Measurements from ENCODE around the gene TIAM2. TPM values are rescaled to one million over a fixed set of nuclear protein-coding genes. Genes with fewer than 3 reads are reported as not detected.

Gene TIAM2
- total RNA-seq, 1 donor from 2014 or later, result 18.1 TPM

DNA sequence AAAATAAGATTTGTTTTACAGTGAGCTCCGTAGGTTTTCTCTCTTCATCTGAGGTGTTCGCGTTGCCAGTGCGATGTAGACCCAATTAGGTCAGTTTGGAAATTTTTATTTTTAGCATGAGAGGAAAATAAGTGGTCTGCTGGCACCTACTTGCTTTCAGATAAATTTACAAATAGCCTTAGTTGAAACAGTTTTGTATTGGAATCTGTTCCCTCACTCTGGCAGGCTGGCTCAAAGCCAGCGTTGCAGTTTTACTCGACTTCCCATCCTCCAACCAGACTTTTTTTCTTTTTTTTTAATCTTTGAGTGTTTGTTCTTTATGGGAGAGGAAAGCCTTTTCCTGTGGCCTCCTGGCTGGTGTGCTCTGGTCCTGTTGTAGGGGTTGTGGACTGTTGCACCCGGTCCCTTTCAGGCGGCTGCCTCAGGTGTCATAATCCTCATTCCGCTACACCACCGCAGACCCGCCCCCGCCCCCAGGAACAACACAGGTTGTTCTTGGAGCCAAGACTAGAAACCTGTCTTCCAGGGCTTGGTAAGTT is 46.7 kb downstream of the TIAM2 start:
- DNase-seq (ENCODE audit: low spot score in 2 of 2, unreplicated experiment in 2 of 2), result no peak
- TF ChIP-seq, protein P1, sequence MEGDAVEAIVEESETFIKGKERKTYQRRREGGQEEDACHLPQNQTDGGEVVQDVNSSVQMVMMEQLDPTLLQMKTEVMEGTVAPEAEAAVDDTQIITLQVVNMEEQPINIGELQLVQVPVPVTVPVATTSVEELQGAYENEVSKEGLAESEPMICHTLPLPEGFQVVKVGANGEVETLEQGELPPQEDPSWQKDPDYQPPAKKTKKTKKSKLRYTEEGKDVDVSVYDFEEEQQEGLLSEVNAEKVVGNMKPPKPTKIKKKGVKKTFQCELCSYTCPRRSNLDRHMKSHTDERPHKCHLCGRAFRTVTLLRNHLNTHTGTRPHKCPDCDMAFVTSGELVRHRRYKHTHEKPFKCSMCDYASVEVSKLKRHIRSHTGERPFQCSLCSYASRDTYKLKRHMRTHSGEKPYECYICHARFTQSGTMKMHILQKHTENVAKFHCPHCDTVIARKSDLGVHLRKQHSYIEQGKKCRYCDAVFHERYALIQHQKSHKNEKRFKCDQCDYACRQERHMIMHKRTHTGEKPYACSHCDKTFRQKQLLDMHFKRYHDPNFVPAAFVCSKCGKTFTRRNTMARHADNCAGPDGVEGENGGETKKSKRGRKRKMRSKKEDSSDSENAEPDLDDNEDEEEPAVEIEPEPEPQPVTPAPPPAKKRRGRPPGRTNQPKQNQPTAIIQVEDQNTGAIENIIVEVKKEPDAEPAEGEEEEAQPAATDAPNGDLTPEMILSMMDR (IDR thresholded peaks at IDR 0.05; ENCODE audit: unreplicated experiment), result no peak
- no peaks in the 10 kb centered on the region for H3K9me3 Mint-ChIP-seq
- no peak overlapping the region for H3K4me3 Mint-ChIP-seq
- H3K4me1 Mint-ChIP-seq, result peaks cover 12% of the 10 kb centered on the region
- H3K27ac Mint-ChIP-seq, result peak overlapping the region; percentile 11
- no peaks in the 10 kb centered on the region for H3K27me3 Mint-ChIP-seq (ENCODE audit: low read depth)
- H3K36me3 Mint-ChIP-seq, result no peaks in the 10 kb centered on the region

DNA sequence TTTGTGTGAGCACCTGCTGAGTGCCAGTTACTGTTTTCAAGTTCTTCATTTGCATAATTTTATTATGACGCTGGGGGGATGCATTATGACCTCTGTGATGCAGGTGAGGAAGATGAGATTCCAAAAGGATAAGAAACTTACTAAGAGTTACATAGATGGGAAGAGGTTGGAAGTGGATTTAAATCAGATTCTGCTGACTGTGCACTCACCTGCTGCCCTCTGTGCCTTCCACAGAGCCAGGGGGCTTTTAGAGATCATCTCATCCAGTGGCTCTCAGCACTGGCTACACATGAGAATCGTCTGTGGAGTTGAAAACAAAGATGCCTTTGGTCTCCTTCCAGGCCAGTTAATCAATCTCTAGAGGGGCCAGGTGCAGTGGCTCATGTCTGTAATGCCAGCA is 47.9 kb downstream of the TIAM2 start:
- Mint-ChIP-seq H3K27ac (no peak overlapping the region), H3K9me3 (no peaks in the 10 kb centered on the region), H3K36me3 (no peaks in the 10 kb centered on the region), H3K27me3 (ENCODE audit: low read depth) (no peaks in the 10 kb centered on the region), H3K4me3 (no peak overlapping the region), H3K4me1 (peaks cover 12% of the 10 kb centered on the region)
- DNase-seq (ENCODE audit: low spot score in 2 of 2, unreplicated experiment in 2 of 2), result no peak
- TF ChIP-seq, protein P1 (IDR thresholded peaks at IDR 0.05; ENCODE audit: unreplicated experiment), result no peak

DNA sequence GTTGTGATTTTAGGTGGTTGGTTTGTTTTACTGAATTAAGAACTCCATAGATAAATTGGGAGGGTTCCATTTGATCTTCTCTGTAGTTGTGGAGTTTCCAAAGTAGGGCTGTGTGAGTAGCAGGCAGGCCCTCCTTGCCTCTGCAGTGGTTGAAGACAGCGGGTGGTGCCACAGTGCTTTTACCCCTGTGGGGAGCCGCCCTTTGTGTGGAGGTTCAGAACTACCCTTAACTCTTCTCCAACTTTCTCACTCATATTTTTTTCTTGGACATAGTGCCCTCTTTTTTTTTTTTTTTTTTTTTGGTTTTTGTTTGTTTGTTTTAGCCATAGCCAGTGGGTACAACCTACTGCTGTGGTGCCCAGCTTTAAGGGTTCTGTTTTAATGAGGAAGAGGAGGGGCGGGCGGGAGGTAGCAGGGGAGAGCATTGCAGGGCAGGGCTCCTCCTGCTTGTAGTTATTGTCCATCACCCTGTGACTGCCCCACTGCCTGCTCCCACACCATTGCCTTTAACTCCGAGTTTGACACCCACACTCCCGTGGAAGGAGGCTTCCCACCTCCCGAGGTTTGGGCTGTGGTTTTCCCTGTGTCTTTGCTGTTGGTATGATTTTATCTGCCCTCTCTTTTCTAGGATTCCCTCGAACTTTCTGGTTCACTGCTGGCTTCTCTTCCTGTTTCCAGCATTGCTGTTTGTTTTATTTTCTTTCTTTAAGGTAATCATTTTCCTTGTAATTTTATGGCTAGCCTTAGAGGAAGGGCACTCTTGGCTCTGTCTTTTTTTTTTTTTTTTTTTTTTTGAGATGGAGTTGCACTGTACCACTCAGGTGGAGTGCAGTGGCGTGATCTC is 50.7 kb downstream of the TIAM2 start:
- H3K27me3 Mint-ChIP-seq (ENCODE audit: low read depth), result no peaks in the 10 kb centered on the region
- H3K4me1 Mint-ChIP-seq, result peaks cover 12% of the 10 kb centered on the region
- no peak overlapping the region for H3K4me3 Mint-ChIP-seq
- H3K27ac Mint-ChIP-seq, result no peak overlapping the region
- no peaks in the 10 kb centered on the region for H3K36me3 Mint-ChIP-seq
- H3K9me3 Mint-ChIP-seq, result no peaks in the 10 kb centered on the region
- no peak for DNase-seq (ENCODE audit: low spot score in 2 of 2, unreplicated experiment in 2 of 2)
- TF ChIP-seq, protein P1 (IDR thresholded peaks at IDR 0.05; ENCODE audit: unreplicated experiment), result no peak

DNA sequence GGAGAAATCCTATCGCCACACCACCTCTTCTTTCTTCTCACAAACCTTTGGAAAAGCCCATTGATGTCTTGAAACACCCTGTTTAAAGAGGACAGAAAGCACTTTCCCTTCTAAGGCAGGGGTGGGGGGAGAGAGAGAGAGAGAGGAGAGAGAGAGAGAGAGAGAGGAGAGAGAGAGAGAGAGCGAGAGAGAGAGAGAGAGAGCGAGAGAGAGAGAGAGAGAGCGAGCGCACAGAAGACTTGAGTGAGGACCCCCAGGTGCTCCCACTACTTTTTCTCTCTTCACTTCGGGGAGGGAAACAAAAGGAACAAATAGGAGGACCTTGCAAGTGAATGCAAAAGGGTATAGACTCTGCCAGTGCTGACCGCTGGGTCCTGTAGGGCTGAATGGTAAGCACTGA is 52.4 kb downstream of the TIAM2 start:
- Mint-ChIP-seq H3K4me3 (no peak overlapping the region), H3K4me1 (no peaks in the 10 kb centered on the region), H3K9me3 (no peaks in the 10 kb centered on the region), H3K36me3 (no peaks in the 10 kb centered on the region), H3K27ac (no peak overlapping the region), H3K27me3 (ENCODE audit: low read depth) (no peaks in the 10 kb centered on the region)
- TF ChIP-seq, protein P1 (IDR thresholded peaks at IDR 0.05; ENCODE audit: unreplicated experiment), result no peak
- no peak for DNase-seq (ENCODE audit: low spot score in 2 of 2, unreplicated experiment in 2 of 2)

DNA sequence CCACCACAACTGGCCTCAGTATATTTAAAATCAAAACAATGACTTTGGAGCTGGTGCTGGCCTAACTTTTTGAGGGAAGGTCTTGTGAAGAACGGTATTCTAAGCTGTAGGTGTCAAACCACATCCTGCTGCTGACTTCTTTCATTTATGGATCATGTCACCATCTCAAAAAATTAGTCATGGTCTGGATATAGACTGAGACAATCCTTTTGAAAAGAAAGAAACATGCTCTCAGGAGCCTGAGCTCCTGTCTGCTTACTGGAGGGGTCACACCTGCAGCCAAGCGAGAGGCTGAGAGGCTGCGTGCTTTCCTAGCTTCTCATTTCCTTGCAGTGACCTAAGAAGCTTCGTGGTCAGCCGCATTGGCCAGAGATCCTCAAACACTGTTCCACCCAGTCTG is 55.2 kb downstream of the TIAM2 start:
- Mint-ChIP-seq H3K27ac (no peak overlapping the region), H3K4me3 (no peak overlapping the region), H3K4me1 (no peaks in the 10 kb centered on the region), H3K36me3 (no peaks in the 10 kb centered on the region), H3K27me3 (ENCODE audit: low read depth) (no peaks in the 10 kb centered on the region), H3K9me3 (no peaks in the 10 kb centered on the region)
- TF ChIP-seq, protein P1 (IDR thresholded peaks at IDR 0.05; ENCODE audit: unreplicated experiment), result no peak
- no peak for DNase-seq (ENCODE audit: low spot score in 2 of 2, unreplicated experiment in 2 of 2)

Measured in mesothelial cell of epicardium (in vitro differentiated cells).